H1 (cell line): Measurements from ENCODE around the gene ENPP7. TPM values are rescaled to one million over a fixed set of nuclear protein-coding genes. Genes with fewer than 3 reads are reported as not detected.

Experiments used
- CTCF ChIA-PET: fragments of 300-600 bp; sonication (Branson Sonifier 250); formaldehyde crosslinking; loops from one replicate; lab custom pipeline; 2021; ENCODE audit not compliant: partially characterized antibody; lab: Charles Lee
- POLR2A ChIA-PET: fragments of 300-600 bp; sonication (Branson Sonifier 250); formaldehyde crosslinking; loops from one replicate; lab custom pipeline; 2021; ENCODE audit warnings: inconsistent platforms; ENCODE audit not compliant: partially characterized antibody; lab: Charles Lee
- DNase-seq, 2 experiments: peaks; one replicate each; pipeline versions ENCODE4 v3.0.0 to v3.0.0-alpha.2; 2010 to 2022; ENCODE audit warnings: low spot score in 2 of 2, low read depth in 1 of 2, mixed read lengths in 1 of 2
- FAIRE-seq: peaks from 2 replicates; lab custom pipeline; 2011; peaks lifted over from hg19 to GRCh38; lab: Jason Lieb, UNC
- H2AFZ ChIP-seq: 2 replicates; pipeline ENCODE4 v1.8.1; 2012; ENCODE audit warnings: low read length, inconsistent platforms
- H2AK5ac ChIP-seq: 2 replicates; pipeline ENCODE4 v1.6.1; 2013; ENCODE audit warnings: low read depth, low read length
- H2BK120ac ChIP-seq: replicated peaks from 2 replicates; pipeline ENCODE3; 2013; ENCODE audit warnings: low read depth, low read length, inconsistent platforms
- H2BK12ac ChIP-seq: 2 replicates; pipeline ENCODE4 v1.6.1; 2013; ENCODE audit warnings: low read depth, low read length
- H2BK15ac ChIP-seq: 2 replicates; pipeline ENCODE4 v1.6.1; 2013; ENCODE audit warnings: low read length
- H2BK20ac ChIP-seq: 2 replicates; pipeline ENCODE4 v1.6.1; 2013; ENCODE audit warnings: low read length
- H2BK5ac ChIP-seq: 2 replicates; pipeline ENCODE4 v1.6.1; 2013; ENCODE audit warnings: low read depth, low read length
- H3K14ac ChIP-seq: 2 replicates; pipeline ENCODE4 v1.6.1; 2013; ENCODE audit warnings: inconsistent platforms; ENCODE audit not compliant: insufficient read length
- H3K18ac ChIP-seq: 2 replicates; pipeline ENCODE4 v1.6.1; 2013; ENCODE audit warnings: low read length; ENCODE audit errors: extremely low read depth
- H3K23ac ChIP-seq: 2 replicates; pipeline ENCODE4 v1.6.1; 2013; ENCODE audit warnings: inconsistent platforms; ENCODE audit not compliant: insufficient read length
- H3K23me2 ChIP-seq: 2 replicates; pipeline ENCODE4 v1.6.1; 2013; ENCODE audit warnings: low read depth, low read length
- H3K27ac ChIP-seq: 2 replicates; pipeline ENCODE4 v1.6.1; 2011; ENCODE audit warnings: low read depth, low read length, inconsistent platforms
- H3K27me3 ChIP-seq, 4 experiments: replicated peaks in 1 of 4; 1 replicate in 1 of 4; 2 replicates in 3 of 4; pipeline versions ENCODE4 v1.6.1 to v1.8.1; 2011 to 2013; ENCODE audit warnings: low read length in 3 of 4, mild to moderate bottlenecking in 3 of 4, inconsistent platforms in 2 of 4, mixed read lengths in 2 of 4, moderate library complexity in 1 of 4; ENCODE audit not compliant: control insufficient read depth in 3 of 4, insufficient read depth in 3 of 4; ENCODE audit errors: extremely low read depth in 1 of 4
- H3K36me3 ChIP-seq, 4 experiments: 2 replicates each; pipeline versions ENCODE4 v1.6.1 to v1.8.1; 2011 to 2013; ENCODE audit warnings: mild to moderate bottlenecking in 4 of 4, low read length in 3 of 4, moderate library complexity in 2 of 4, control low read depth in 1 of 4, inconsistent platforms in 1 of 4; ENCODE audit not compliant: insufficient read depth in 4 of 4, control insufficient read depth in 2 of 4
- H3K4ac ChIP-seq: replicated peaks from 2 replicates; pipeline ENCODE3; 2013; ENCODE audit warnings: low read length, low read depth, mixed read lengths, inconsistent platforms; ENCODE audit not compliant: insufficient read length
- H3K4me1 ChIP-seq, 4 experiments: replicated peaks in 1 of 4; 1 replicate in 1 of 4; 2 replicates in 3 of 4; pipeline versions ENCODE4 v1.6.1 to v1.8.1; 2011 to 2013; ENCODE audit warnings: low read length in 3 of 4, inconsistent platforms in 2 of 4, mixed read lengths in 1 of 4; ENCODE audit not compliant: insufficient read depth in 4 of 4, control insufficient read depth in 3 of 4
- H3K4me2 ChIP-seq, 2 experiments: 2 replicates each; pipeline versions ENCODE4 v1.6.1 to v1.8.1; 2011 to 2013; ENCODE audit warnings: low read depth in 2 of 2, low read length in 2 of 2, control low read depth in 1 of 2, inconsistent platforms in 1 of 2, mild to moderate bottlenecking in 1 of 2; ENCODE audit not compliant: insufficient read depth in 1 of 2
- H3K4me3 ChIP-seq, 4 experiments: fragments of 200-600, 300-600 bp in 1 of 4; sonication (generic), shearing (Covaris generic), sonication (Bioruptor Twin) in 1 of 4; 2 replicates each; pipeline versions ENCODE4 v1.5.1 to v1.8.1; 2011 to 2016; ENCODE audit warnings: low read length in 4 of 4, low read depth in 3 of 4, control low read depth in 2 of 4, inconsistent platforms in 2 of 4, mild to moderate bottlenecking in 2 of 4, mixed read lengths in 1 of 4, moderate library complexity in 1 of 4; ENCODE audit not compliant: insufficient read depth in 2 of 4; ENCODE audit errors: extremely low read depth in 1 of 4
- H3K56ac ChIP-seq: replicated peaks from 2 replicates; pipeline ENCODE3; 2013; ENCODE audit warnings: low read depth, mild to moderate bottlenecking, mixed read lengths, low read length, inconsistent platforms; ENCODE audit not compliant: insufficient read length
- H3K79me1 ChIP-seq: 2 replicates; pipeline ENCODE4 v1.6.1; 2013; ENCODE audit warnings: low read depth, low read length, control low read depth
- H3K79me2 ChIP-seq, 2 experiments: 2 replicates each; pipeline versions ENCODE4 v1.6.1 to v1.8.1; 2012 to 2013; ENCODE audit warnings: low read length in 2 of 2, mild to moderate bottlenecking in 2 of 2, inconsistent platforms in 1 of 2; ENCODE audit not compliant: insufficient read depth in 2 of 2, control insufficient read depth in 1 of 2
- H3K9ac ChIP-seq, 4 experiments: replicated peaks in 1 of 4; 1 replicate in 1 of 4; 2 replicates in 3 of 4; pipeline versions ENCODE4 v1.6.1 to v1.8.1; 2011 to 2013; ENCODE audit warnings: low read depth in 3 of 4, low read length in 3 of 4, control low read depth in 2 of 4, mild to moderate bottlenecking in 2 of 4, moderate library complexity in 2 of 4, inconsistent platforms in 1 of 4; ENCODE audit errors: extremely low read depth in 1 of 4
- H3K9me3 ChIP-seq, 2 experiments: 2 replicates each; pipeline versions ENCODE4 v1.6.1 to v1.8.1; 2012 to 2013; ENCODE audit warnings: mild to moderate bottlenecking in 2 of 2, moderate library complexity in 2 of 2, control low read depth in 1 of 2, inconsistent platforms in 1 of 2, low read depth in 1 of 2, low read length in 1 of 2, mixed read lengths in 1 of 2; ENCODE audit not compliant: insufficient read depth in 2 of 2
- H4K20me1 ChIP-seq, 2 experiments: replicated peaks in 1 of 2; 2 replicates each; pipeline versions ENCODE3 to v1.8.1; 2011 to 2013; ENCODE audit warnings: inconsistent platforms in 2 of 2, low read length in 2 of 2, mild to moderate bottlenecking in 1 of 2; ENCODE audit not compliant: insufficient read depth in 2 of 2, control insufficient read depth in 1 of 2
- H4K5ac ChIP-seq: 2 replicates; pipeline ENCODE4 v1.6.1; 2013; ENCODE audit warnings: low read length, low read depth, mixed read lengths, inconsistent platforms; ENCODE audit not compliant: insufficient read length
- H4K8ac ChIP-seq: 2 replicates; pipeline ENCODE4 v1.8.0; 2013; ENCODE audit warnings: mild to moderate bottlenecking, moderate library complexity, low read length, inconsistent platforms; ENCODE audit not compliant: insufficient read depth; ENCODE audit errors: extremely low read depth
- H4K91ac ChIP-seq: replicated peaks from 2 replicates; pipeline ENCODE3; 2013; ENCODE audit warnings: low read length, mixed read lengths, inconsistent platforms; ENCODE audit not compliant: insufficient read length
- RNF2 ChIP-seq: fragments of 200-900, 300-1000 bp; sonication (generic); IDR thresholded peaks from 2 replicates; pipeline ENCODE4 v1.7.1; 2016; ENCODE audit warnings: borderline replicate concordance, low read depth, mild to moderate bottlenecking, antibody characterized with exemption, low read length; ENCODE audit not compliant: poor library complexity, severe bottlenecking; ENCODE audit errors: missing control alignments
- WGBS, 2 experiments: shearing (Covaris generic) in 1 of 2; methylation state at CpG; one replicate each; pipeline versions ENCODE4 v1.1.6 to v1.1.7; 2013 to 2015; ENCODE audit warnings: low lambda C conversion rate in 2 of 2, mixed read lengths in 2 of 2, inconsistent platforms in 1 of 2, low coverage in 1 of 2, missing lambda C conversion rate in 1 of 2; ENCODE audit not compliant: insufficient replicate concordance in 2 of 2, insufficient coverage in 1 of 2, insufficient read length in 1 of 2; ENCODE audit errors: extremely low coverage in 1 of 2, missing lambda C conversion rate in 1 of 2; 5-methylcytosine and 5-hydroxymethylcytosine counted together
- polyA plus RNA-seq, 7 experiments: library from polyadenylated mRNA; depleted of rRNA in 3 of 7; stranded (reverse) in 5 of 7; unstranded in 2 of 7; fragments of >200 nt in 5 of 7; fragments of 200-250 nt in 2 of 7; gene quantifications; 1 replicate in 5 of 7; 2 replicates in 1 of 7; 4 replicates in 1 of 7; pipeline versions ENCODE4 v1.2.1 to v1.2.3, GENCODE V29; 2011 to 2013; ENCODE audit warnings: missing spikeins in 2 of 7, mixed read lengths in 2 of 7
- total RNA-seq: library from RNA; stranded (reverse); fragmentation: NEBNext Ultra II Directional; extraction: Animal tissue kit (Norgen Biotek cat#: 25700); gene quantifications from 2 replicates; pipeline ENCODE4 v1.2.1, GENCODE V29; 2021

Gene ENPP7
- total and polyA plus RNA-seq, 2 of the 8 experiments (the other 6 are each of a cell fraction or from before 2014, with no cell fraction given), result not detected

- 95% methylated on average over 29 of the region's 32 CpGs; no CpG with 5 or more reads in 1 of the 2 experiments for WGBS, 2 experiments
- FAIRE-seq, result no peak
- H2BK120ac ChIP-seq, result no peak overlapping the region
- no peaks in the 10 kb centered on the region for H3K36me3 ChIP-seq
- no peak overlapping the region for H3K9ac ChIP-seq
- no peak overlapping the region for H3K56ac ChIP-seq
- no peak overlapping the region for H3K18ac ChIP-seq
- H3K4me1 ChIP-seq, result no peaks in the 10 kb centered on the region; a peak in 2 of 7 replicates
- peaks cover 2% of the 10 kb centered on the region; the same call in 1 of the 2 replicates for H3K23me2 ChIP-seq
- no peaks in the 10 kb centered on the region for H3K9me3 ChIP-seq
- H3K4me2 ChIP-seq, result no peak overlapping the region
- H3K4me3 ChIP-seq, result no peak overlapping the region
- no peak for TF ChIP-seq RNF2
- TF ChIP-seq, all 59 proteins: peak for 0
- peaks cover 0 to 7% (median 3%) of the 10 kb centered on the region in 4 experiments; a peak in 3 of 7 replicates for H3K27me3 ChIP-seq
- no peak overlapping the region for H2BK20ac ChIP-seq
- H2AFZ ChIP-seq, result no peak overlapping the region
- no peaks in the 10 kb centered on the region for H3K79me2 ChIP-seq
- no peaks in the 10 kb centered on the region for H3K79me1 ChIP-seq
- H4K91ac ChIP-seq, result no peak overlapping the region
- H3K27ac ChIP-seq, result no peak overlapping the region
- no peak overlapping the region for H2BK12ac ChIP-seq
- H2BK15ac ChIP-seq, result no peak overlapping the region
- POLR2A ChIA-PET, result no interaction called here
- DNase-seq, result no peak
- H2AK5ac ChIP-seq, result no peak overlapping the region
- no peak overlapping the region for H3K23ac ChIP-seq
- no peak overlapping the region for H4K8ac ChIP-seq
- H3K14ac ChIP-seq, result no peak overlapping the region
- CTCF ChIA-PET, result interaction anchor here (0.9 to 1.2 kb wide), 5 partner anchors 10 to 189 kb away, joined by 3 to 5 read pairs (median 3); no protein-coding TSS in a partner anchor
- H4K20me1 ChIP-seq, result no peaks in the 10 kb centered on the region
- H2BK5ac ChIP-seq, result no peak overlapping the region
- H4K5ac ChIP-seq, result no peak overlapping the region
- H3K4ac ChIP-seq, result no peak overlapping the region
Measured at GRCh38 chr17:79735096-79735495, 4.4 kb downstream of the ENPP7 start.
